GM12874 (cell line): ENCODE data around the gene FBXW4.

Experiments used
- CTCF ChIP-seq: IDR thresholded peaks from 2 replicates; pipeline ENCODE4 v1.5.1; 2011; ENCODE audit warnings: low read depth, mild to moderate bottlenecking, control low read depth, low read length, moderate library complexity; ENCODE audit not compliant: insufficient read depth

Gene FBXW4

DNA sequence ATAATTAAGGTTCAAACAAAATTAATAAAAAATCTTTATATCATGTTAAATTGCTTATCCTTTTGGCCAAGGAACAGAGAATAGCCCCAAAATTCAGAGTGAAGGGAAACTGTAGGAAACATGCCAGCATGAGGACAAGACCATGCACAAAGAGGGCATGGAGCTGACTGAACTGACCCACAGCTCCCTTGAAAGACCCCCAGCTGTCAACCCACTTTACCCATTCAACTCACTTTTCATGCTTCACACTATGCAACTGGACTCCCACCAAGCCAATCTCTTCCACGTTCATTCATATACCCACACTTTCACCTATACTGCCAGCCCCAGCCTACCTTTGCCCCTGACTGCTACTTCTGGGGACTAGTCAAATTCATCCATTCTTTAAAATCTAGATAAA lies 10.2 kb downstream of the FBXW4 start:
- TF ChIP-seq CTCF = no peak

GRCh38 chr10:101683276-101683675 lies 11.7 kb downstream of the FBXW4 start:
- TF ChIP-seq CTCF = no peak

- TF ChIP-seq CTCF = no peak
Measured at GRCh38 chr10:101682172-101682825, 12.7 kb downstream of the FBXW4 start.

- TF ChIP-seq CTCF = no peak
Measured at GRCh38 chr10:101676565-101676964, 18.4 kb downstream of the FBXW4 start.

- no peak for TF ChIP-seq CTCF
Measured at GRCh38 chr10:101675115-101675514, 19.9 kb downstream of the FBXW4 start.

GRCh38 chr10:101672536-101672935 lies 22.4 kb downstream of the FBXW4 start:
- no peak for TF ChIP-seq CTCF

DNA sequence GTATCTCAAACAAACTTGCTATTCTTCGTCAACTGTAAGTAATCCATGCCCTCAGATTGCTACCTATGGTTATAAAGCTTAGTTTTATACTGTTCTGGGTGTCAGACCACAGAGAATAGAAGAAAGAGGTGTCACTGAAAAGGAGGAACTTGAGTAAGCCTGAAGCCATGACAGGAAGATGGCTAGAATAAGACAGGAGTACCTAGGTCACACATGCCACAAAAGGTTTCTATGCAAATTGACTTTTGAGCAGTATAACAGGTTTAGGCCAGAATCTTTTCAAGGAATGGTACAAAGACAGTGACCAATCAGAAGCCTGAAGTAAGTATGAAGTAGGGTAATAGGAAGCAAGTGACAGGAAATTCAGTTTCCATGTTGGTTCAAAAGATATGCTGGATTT lies 23.5 kb downstream of the FBXW4 start:
- TF ChIP-seq CTCF = no peak
